Measurements from ENCODE around the gene SURF1.

DNA sequence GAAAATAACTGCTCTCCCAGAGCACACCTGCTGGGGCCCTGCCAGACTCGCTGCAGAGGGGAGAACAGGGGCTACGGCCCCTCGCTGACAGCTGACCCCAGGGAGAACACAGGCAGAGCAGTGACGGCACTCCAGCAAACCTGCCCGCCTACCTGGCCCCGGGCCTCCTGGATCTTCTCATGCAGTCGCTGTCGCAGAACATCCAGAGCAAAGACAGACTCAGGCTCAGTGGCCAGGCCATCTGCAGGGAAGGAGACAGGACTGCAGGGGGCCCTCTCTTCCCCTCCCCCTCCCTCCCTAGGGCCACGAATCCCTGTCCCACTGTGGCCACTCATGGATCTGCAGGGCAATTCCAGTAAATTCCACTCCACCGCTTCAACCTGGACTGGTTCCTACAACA lies 22.7 kb downstream of the SURF1 start:
- no peak for TF ChIP-seq POLR2A (IDR thresholded peaks at IDR 0.05)
- TF ChIP-seq, protein P1, sequence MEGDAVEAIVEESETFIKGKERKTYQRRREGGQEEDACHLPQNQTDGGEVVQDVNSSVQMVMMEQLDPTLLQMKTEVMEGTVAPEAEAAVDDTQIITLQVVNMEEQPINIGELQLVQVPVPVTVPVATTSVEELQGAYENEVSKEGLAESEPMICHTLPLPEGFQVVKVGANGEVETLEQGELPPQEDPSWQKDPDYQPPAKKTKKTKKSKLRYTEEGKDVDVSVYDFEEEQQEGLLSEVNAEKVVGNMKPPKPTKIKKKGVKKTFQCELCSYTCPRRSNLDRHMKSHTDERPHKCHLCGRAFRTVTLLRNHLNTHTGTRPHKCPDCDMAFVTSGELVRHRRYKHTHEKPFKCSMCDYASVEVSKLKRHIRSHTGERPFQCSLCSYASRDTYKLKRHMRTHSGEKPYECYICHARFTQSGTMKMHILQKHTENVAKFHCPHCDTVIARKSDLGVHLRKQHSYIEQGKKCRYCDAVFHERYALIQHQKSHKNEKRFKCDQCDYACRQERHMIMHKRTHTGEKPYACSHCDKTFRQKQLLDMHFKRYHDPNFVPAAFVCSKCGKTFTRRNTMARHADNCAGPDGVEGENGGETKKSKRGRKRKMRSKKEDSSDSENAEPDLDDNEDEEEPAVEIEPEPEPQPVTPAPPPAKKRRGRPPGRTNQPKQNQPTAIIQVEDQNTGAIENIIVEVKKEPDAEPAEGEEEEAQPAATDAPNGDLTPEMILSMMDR (IDR thresholded peaks at IDR 0.05) = no peak
